Measurements from ENCODE around the gene SP100. TPM values are rescaled to one million over a fixed set of nuclear protein-coding genes. Genes with fewer than 3 reads are reported as not detected.
"Not testable (repeated sequence)": the region's sequence is repeated elsewhere in the genome, so short reads cannot be mapped to it uniquely, and the experiment has no call there.

The SP100 gene
- total RNA-seq, result 146 and 208 TPM in 2 replicates

GRCh38 chr2:230416061-230416721 is at the start of gene SP100:
Gene SP100, plus strand, starts transcription at chr2:230416201. Its CDS starts 96 bp downstream, at chr2:230416297.
- DNase-seq (ENCODE audit: extremely low read depth, low read depth, low spot score), result no peak

GRCh38 chr2:230382108-230382507 is 33.9 kb upstream of the SP100 start:
- no peak for DNase-seq (ENCODE audit: extremely low read depth, low read depth, low spot score)

DNA sequence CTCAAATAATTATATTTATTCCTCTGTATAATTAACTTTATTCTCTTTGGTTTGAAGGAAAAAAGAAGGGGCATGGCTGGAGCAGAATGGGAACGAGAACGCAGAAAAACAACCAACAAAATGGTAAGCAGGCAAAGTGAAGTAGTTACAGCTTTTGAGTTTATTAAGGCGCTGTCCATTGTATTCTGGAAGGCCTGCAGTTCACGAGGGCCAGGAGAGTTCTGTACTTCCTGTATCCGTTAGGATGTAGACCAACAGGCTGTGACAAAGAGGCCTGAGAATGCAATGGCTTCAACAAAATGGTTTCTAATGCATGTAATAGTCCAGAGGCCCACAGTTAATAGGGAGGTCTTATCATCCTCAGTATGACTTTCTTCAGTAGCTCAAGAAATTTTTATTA is 32.5 kb upstream of the SP100 start:
- DNase-seq (ENCODE audit: extremely low read depth, low read depth, low spot score), result no peak

DNA sequence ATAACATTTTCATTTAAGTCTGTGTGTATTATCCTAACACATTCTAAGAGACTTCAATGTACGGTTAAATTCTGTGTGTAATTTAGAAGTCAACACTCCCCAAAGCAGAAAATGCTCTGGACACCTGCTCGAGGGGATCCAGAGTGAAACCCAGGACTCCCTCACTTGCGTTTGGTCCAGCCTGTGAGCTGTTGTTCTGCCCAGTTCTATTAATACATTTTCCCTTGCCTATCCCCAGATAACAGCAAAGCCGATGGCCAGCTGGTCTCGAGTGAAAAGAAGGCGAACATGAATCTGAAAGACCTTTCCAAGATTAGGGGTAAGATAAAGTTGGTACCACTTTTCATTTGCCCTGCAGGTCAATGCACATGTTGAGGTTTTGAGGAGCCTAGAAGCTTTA is 31.0 kb upstream of the SP100 start:
- no peak for DNase-seq (ENCODE audit: extremely low read depth, low read depth, low spot score)

GRCh38 chr2:230394301-230394700 is 21.7 kb upstream of the SP100 start:
- no peak for DNase-seq (ENCODE audit: extremely low read depth, low read depth, low spot score)

DNA sequence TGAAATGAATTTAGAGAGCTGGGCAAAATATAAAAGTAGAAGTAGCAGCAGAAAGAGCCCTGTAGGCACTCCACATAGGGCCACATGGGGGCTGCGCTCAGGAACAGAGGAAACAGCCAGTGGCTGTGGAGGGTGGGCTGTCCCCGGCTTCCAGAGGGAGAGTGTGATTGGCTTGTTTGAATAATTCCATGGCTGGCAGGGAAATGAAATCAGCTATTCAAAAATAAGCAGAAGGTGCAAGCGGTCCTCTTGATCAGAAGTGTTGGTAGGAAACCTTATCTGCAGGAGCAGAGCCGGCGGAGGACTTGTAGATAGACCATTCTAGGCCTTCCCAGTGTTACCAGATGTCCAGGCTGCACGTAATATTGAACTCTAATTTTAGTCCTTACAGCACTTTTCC is 17.3 kb upstream of the SP100 start:
- DNase-seq (ENCODE audit: extremely low read depth, low read depth, low spot score), result not testable (repeated sequence)

GRCh38 chr2:230400041-230400440 is 16.0 kb upstream of the SP100 start:
- no peak for DNase-seq (ENCODE audit: extremely low read depth, low read depth, low spot score)

- no peak for DNase-seq (ENCODE audit: extremely low read depth, low read depth, low spot score)
These were observed 15.5 kb upstream of the SP100 start for GRCh38 chr2:230400454-230400853.

GRCh38 chr2:230401026-230401425 is 15.0 kb upstream of the SP100 start:
- DNase-seq (ENCODE audit: extremely low read depth, low read depth, low spot score), result not testable (repeated sequence)

- no peak for DNase-seq (ENCODE audit: extremely low read depth, low read depth, low spot score)
These were observed 12.3 kb upstream of the SP100 start for GRCh38 chr2:230403746-230404145.

DNA sequence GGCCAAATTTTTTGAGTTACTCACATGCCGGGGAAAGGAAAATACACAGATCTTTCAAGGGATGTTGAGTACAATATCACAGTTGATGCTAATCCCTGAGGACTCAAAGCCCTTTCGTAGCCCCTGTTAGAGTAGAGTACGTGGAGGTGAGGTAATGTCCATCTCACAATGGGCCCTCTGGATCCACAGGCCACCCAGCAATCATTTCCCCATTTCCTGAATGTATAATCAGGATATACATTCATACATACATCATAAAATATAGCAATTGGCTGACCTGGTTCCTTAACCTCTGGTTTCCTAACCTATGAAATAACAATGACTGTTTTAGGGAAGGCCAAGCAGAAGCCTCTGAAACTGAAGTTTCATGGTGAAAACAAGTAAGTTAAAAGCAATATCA is 10.2 kb upstream of the SP100 start:
- DNase-seq (ENCODE audit: extremely low read depth, low read depth, low spot score), result no peak

DNA sequence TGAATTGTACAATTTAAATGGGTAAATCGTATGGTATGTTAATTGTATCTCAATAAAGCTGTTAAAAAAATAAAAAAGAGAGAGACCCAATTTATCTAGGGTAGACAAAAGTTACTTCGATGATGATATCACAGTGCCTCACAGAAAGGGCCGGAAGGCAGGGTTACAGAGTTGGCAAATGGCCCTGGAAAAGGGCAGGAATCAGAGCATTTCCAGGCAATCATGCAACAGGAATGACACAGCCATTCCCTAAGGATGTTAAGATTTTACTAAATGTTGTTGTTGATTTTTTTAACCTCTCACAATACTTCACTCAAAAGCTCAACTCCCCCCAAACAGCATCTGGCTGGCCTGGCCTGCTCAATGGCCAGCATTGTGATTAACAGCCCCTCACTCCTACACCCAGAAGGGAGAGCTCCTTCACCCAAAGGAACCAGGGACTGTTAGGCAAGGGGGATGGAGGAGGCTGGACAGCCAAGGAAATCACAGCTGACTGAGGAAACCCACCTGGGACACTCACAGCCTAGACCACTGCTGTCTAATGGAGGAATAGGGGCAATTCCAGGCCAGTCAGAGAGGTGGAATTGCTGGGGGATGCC is 7.7 kb upstream of the SP100 start:
- DNase-seq (ENCODE audit: extremely low read depth, low read depth, low spot score), result peak; percentile 81

GRCh38 chr2:230409316-230409715 is 6.7 kb upstream of the SP100 start:
- not testable (repeated sequence) for DNase-seq (ENCODE audit: extremely low read depth, low read depth, low spot score)

GRCh38 chr2:230410263-230410662 is 5.7 kb upstream of the SP100 start:
- no peak for DNase-seq (ENCODE audit: extremely low read depth, low read depth, low spot score)

- DNase-seq (ENCODE audit: extremely low read depth, low read depth, low spot score), result no peak
These were observed 5.0 kb upstream of the SP100 start for GRCh38 chr2:230410861-230411569.

GRCh38 chr2:230411570-230412370 is 4.2 kb upstream of the SP100 start:
- no peak for DNase-seq (ENCODE audit: extremely low read depth, low read depth, low spot score)

- no peak for DNase-seq (ENCODE audit: extremely low read depth, low read depth, low spot score)
These were observed 3.7 kb upstream of the SP100 start for GRCh38 chr2:230412371-230412711.

DNA sequence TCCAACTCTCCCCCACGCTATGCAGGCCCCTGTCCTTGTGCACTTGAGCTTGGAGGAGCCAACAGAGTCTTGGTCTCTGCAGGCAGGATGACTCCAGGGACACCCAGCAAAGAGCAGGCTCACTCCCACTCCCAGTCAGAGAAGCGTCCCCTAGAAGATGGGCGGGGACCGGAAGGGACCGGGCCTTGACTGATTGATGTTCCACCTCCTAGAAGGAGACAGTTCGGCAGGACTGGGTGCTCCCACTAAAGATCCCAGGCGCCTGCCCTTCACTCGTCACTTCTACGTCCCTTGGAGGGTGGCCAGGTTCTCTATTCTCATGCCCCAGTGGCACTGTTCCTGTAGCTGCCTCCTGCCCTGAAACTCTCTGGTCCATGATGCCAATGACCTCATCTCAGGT is 3.2 kb upstream of the SP100 start:
- DNase-seq (ENCODE audit: extremely low read depth, low read depth, low spot score), result no peak

- no peak for DNase-seq (ENCODE audit: extremely low read depth, low read depth, low spot score)
These were observed 2.5 kb upstream of the SP100 start for GRCh38 chr2:230413479-230413878.

- no peak for DNase-seq (ENCODE audit: extremely low read depth, low read depth, low spot score)
These were observed 1.7 kb upstream of the SP100 start for GRCh38 chr2:230414302-230414701.

DNA sequence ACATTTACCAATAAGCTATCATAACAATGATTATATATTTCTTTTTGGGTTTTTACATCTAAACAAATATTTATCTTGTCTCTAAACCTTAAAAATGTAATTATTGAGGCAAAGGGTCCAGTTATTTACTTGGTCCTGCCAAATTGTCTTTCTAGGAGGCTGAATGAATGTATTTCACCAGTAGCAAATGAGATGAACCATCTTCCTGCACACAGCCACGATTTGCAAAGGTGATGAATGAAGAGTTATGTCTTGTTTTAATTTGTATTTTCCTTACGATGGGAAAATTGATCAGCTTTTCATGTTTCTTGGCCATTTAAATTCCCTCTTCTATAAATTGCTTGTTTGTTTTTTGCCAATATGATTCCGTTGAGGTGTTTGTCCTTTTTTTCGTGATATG is 1.4 kb downstream of the SP100 start:
- no peak for DNase-seq (ENCODE audit: extremely low read depth, low read depth, low spot score)

Measured in glomerular endothelial cell (primary cell).